ENCODE results near the gene LUZP2. TPM values are rescaled to one million over a fixed set of nuclear protein-coding genes. Genes with fewer than 3 reads are reported as not detected.

The LUZP2 gene
- total RNA-seq, 4 donors from 2014 or later: 0.16 to 0.17 TPM; not detected in 2

DNA sequence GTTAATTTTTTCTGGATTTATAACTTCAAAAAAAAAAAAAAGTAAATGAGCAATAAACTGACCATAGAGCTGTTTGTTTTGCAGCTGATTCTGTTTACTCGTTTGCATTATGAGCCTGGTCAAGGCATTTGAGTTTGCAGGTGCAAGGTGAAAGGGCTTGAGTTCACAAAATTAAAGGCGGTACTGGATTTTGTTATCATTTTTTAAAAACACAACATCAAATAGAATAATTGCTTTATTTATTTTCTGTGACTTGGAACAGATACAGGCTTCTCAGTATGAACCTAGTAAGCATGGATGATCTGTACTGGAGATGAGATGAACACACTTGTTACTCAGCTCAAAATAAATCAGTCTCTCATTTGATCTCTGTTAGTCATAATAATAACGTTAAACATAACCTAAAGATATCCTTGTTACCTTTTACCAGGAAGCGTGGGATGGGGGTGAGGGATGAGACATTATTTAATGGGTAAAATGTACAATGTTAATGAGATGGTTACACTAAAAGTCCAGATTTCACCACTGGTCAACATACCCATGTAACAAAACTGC lies 137.8 kb downstream of the LUZP2 start:
- no peak for ATAC-seq
- Histone ChIP-seq H3K4me3 (no peak overlapping the region), H3K4me1 (no peaks in the 10 kb centered on the region), H3K9me3 (peaks cover 0 to 4% (median 0%) of the 10 kb centered on the region in 3 donors), H3K36me3 (no peaks in the 10 kb centered on the region), H3K27me3 (no peaks in the 10 kb centered on the region), H3K27ac (no peak overlapping the region)
- 65 to 78% methylated on average over 4 of the region's 4 CpGs for WGBS, 2 donors (ENCODE audit: low coverage in 1 of 2)
- TF ChIP-seq POLR2A (IDR thresholded peaks at IDR 0.05) (no peak), POLR2AphosphoS5 (IDR thresholded peaks at IDR 0.05) (no peak), EP300 (IDR thresholded peaks at IDR 0.05) (no peak)
- TF ChIP-seq, protein P1, sequence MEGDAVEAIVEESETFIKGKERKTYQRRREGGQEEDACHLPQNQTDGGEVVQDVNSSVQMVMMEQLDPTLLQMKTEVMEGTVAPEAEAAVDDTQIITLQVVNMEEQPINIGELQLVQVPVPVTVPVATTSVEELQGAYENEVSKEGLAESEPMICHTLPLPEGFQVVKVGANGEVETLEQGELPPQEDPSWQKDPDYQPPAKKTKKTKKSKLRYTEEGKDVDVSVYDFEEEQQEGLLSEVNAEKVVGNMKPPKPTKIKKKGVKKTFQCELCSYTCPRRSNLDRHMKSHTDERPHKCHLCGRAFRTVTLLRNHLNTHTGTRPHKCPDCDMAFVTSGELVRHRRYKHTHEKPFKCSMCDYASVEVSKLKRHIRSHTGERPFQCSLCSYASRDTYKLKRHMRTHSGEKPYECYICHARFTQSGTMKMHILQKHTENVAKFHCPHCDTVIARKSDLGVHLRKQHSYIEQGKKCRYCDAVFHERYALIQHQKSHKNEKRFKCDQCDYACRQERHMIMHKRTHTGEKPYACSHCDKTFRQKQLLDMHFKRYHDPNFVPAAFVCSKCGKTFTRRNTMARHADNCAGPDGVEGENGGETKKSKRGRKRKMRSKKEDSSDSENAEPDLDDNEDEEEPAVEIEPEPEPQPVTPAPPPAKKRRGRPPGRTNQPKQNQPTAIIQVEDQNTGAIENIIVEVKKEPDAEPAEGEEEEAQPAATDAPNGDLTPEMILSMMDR (IDR thresholded peaks at IDR 0.05): no peak

DNA sequence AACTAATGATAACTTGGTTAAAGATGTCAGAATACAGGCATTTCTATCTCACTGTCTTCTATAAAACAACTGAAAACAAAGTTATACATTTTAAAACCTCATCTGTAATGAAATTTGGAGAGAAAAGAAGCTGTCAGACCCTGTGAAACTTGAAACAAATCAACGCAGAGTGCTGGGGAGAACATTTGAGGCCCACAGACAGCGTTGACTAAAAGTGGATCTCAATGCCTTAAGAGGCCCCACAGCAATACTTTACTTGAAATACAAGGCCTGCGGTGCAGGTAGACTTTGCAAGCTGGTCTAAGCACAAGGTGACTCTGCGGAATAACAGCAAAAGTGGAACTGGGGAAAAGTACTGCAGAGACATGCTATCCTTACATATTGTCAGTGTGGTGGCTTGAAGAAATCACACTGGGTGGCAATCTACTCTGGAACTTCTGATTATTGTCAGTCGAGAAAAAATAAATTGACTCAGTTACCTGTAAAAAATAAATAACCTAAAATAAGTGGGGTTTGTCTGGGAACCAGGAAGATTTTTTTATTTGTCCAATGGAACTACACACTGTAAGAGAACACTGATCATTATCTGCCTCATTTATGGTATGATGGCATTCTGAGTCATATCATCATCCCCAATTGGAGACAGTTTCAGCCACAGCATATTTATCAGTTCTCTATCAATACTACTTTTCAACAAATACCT lies 138.9 kb downstream of the LUZP2 start:
- Histone ChIP-seq H3K9me3 (peaks cover 0 to 4% (median 0%) of the 10 kb centered on the region in 3 donors), H3K27me3 (no peaks in the 10 kb centered on the region), H3K27ac (no peak overlapping the region), H3K36me3 (no peaks in the 10 kb centered on the region), H3K4me1 (no peaks in the 10 kb centered on the region), H3K4me3 (no peak overlapping the region)
- TF ChIP-seq EP300 (IDR thresholded peaks at IDR 0.05) (no peak), POLR2A (IDR thresholded peaks at IDR 0.05) (no peak), POLR2AphosphoS5 (IDR thresholded peaks at IDR 0.05) (no peak)
- TF ChIP-seq, protein P1 (IDR thresholded peaks at IDR 0.05): no peak
- no peak for ATAC-seq
- WGBS, 2 donors (ENCODE audit: low coverage in 1 of 2): 73 to 80% methylated on average over 5 of the region's 5 CpGs

DNA sequence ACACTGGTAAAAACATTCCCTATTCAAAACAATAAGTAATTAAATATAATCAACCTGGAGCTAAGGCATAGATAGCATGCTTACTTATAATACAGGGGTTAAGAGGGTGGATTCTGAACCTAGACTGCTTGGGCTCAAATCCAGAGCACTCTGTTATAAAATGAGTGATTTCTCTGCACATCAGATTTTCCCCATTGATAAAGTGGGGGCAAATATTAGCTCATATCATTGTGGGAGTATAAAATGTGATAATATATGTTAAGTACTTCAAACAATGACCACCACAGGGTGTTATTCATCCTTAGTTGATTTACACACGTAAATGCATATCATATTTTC lies 139.4 kb downstream of the LUZP2 start:
- Histone ChIP-seq H3K9me3 (peaks cover 0 to 4% (median 0%) of the 10 kb centered on the region in 3 donors), H3K27ac (no peak overlapping the region), H3K27me3 (no peaks in the 10 kb centered on the region), H3K4me3 (no peak overlapping the region), H3K4me1 (no peaks in the 10 kb centered on the region), H3K36me3 (no peaks in the 10 kb centered on the region)
- ATAC-seq: no peak
- WGBS, 2 donors (ENCODE audit: low coverage in 1 of 2): 72 to 86% methylated on average over 1 of the region's 1 CpG
- no peak for TF ChIP-seq EP300 (IDR thresholded peaks at IDR 0.05)
- no peak for TF ChIP-seq POLR2AphosphoS5 (IDR thresholded peaks at IDR 0.05)
- TF ChIP-seq, protein P1 (IDR thresholded peaks at IDR 0.05): no peak
- TF ChIP-seq POLR2A (IDR thresholded peaks at IDR 0.05): no peak

DNA sequence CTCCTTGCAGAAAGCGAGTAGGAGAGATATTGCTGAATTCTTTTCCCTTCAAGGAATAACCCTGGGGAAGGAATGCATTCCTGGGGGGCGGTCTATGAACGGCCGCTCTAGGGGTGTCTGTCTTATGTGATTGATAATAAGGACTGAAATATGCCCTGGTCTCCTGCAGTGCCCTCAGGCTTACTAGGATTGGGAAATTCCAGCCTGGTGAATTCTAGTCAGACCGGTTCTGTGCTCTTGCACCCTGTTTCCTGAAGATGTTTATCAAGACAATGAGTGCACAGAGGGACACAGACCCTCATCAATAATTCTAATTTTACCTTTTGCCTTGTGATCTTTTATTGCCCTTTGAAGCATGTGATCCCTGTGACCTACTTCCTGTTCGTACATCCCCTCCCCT lies 140.7 kb downstream of the LUZP2 start:
- Histone ChIP-seq H3K4me1 (no peaks in the 10 kb centered on the region), H3K4me3 (no peak overlapping the region), H3K9me3 (peaks cover 0 to 4% (median 0%) of the 10 kb centered on the region in 3 donors), H3K27me3 (no peaks in the 10 kb centered on the region), H3K27ac (no peak overlapping the region), H3K36me3 (no peaks in the 10 kb centered on the region)
- no peak for ATAC-seq
- no peak for TF ChIP-seq EP300 (IDR thresholded peaks at IDR 0.05)
- 88 to 100% methylated on average over 3 to 6 of the region's 6 CpGs for WGBS, 2 donors (ENCODE audit: low coverage in 1 of 2)

DNA sequence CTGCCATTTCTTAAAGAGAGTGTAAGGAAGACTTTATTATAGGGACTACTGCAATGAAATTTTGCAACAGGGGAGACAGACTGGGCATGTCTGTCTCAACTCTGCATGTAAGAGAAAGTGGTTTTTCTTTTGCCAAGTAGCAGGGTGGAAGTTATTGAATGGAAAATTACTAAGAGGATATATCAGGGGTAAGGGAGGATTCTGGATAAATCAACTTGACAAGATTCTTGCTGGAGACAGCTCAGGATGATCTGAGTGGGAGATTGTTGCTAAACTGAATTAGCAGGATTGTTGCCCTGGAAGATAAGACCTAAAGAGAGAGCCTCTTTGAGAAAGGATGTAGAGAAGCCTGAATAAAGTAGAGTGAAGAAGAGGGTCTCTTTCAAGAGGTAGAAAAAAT lies 145.8 kb downstream of the LUZP2 start:
- Histone ChIP-seq H3K36me3 (no peaks in the 10 kb centered on the region), H3K4me1 (no peaks in the 10 kb centered on the region), H3K4me3 (no peak overlapping the region), H3K9me3 (no peaks in the 10 kb centered on the region), H3K27me3 (no peaks in the 10 kb centered on the region), H3K27ac (no peak overlapping the region)
- ATAC-seq: no peak
- TF ChIP-seq, protein P1 (IDR thresholded peaks at IDR 0.05): no peak
- no peak for TF ChIP-seq POLR2A (IDR thresholded peaks at IDR 0.05)
- no peak for TF ChIP-seq EP300 (IDR thresholded peaks at IDR 0.05)
- TF ChIP-seq POLR2AphosphoS5 (IDR thresholded peaks at IDR 0.05): no peak

Measured in gastroesophageal sphincter (tissue), 4 donors.